K562 (cell line): ENCODE results near the gene PRKCQ.

Source experiments
- ATF6 ChIP-seq: sonication (generic); formaldehyde crosslinking; IDR thresholded peaks from 2 replicates; pipeline ENCODE4 v1.4.0; 2020; ENCODE audit warnings: mild to moderate bottlenecking, missing genetic modification reagents
- SP1 ChIP-seq: sonication (generic); formaldehyde crosslinking; IDR thresholded peaks from 2 replicates; pipeline ENCODE4 v1.8.1; 2022; ENCODE audit warnings: mild to moderate bottlenecking, missing genetic modification reagents

- TF ChIP-seq SP1 (CRISPR knock-in tag), result no peak
- no peak for TF ChIP-seq ATF6 (CRISPR knock-in tag)
Measured at GRCh38 chr10:6624392-6624791, 44.3 kb upstream of the PRKCQ start.
